ENCODE results near the gene MCFD2. TPM values are rescaled to one million over a fixed set of nuclear protein-coding genes. Genes with fewer than 3 reads are reported as not detected.

Gene MCFD2
- total RNA-seq, 2 experiments from 2014 or later: 38.6 to 46.8 TPM

DNA sequence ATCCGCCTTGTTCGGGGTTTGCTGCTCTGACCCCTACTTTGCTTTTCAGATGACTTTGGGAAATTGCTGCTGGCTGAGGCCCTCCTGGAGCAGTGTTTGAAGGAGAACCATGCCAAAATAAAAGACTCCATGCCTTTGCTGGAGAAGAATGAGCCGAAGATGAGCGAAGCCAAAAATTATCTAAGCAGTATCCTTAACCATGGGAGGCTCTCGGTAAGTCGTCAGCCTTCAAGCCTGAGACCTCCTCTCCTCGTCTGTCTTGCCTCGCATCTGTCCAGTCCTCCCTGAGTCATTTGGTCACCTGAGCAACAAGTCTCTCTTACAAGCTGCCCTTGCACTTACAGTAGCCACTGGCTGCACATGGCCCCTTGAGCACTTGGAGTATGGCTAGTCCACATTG lies 34.7 kb upstream of the MCFD2 start:
- Mint-ChIP-seq H3K27me3 (no peaks in the 10 kb centered on the region), H3K4me1 (peaks cover 16% of the 10 kb centered on the region), H3K36me3 (peaks cover 25% of the 10 kb centered on the region), H3K9me3 (no peaks in the 10 kb centered on the region), H3K27ac (peak overlapping the region; percentile 55), H3K4me3 (no peak overlapping the region)
- no peak for ATAC-seq (ENCODE audit: low read depth)
- no peak for DNase-seq
- POLR2A ChIA-PET: no interaction called here

- Mint-ChIP-seq H3K4me3 (no peak overlapping the region), H3K36me3 (peaks cover 19% of the 10 kb centered on the region), H3K4me1 (peaks cover 34% of the 10 kb centered on the region), H3K27ac (no peak overlapping the region), H3K9me3 (no peaks in the 10 kb centered on the region), H3K27me3 (no peaks in the 10 kb centered on the region)
- no peak for ATAC-seq (ENCODE audit: low read depth)
- no peak for DNase-seq
- POLR2A ChIA-PET: no interaction called here
Measured at GRCh38 chr2:46947841-46948240, 32.2 kb upstream of the MCFD2 start.

DNA sequence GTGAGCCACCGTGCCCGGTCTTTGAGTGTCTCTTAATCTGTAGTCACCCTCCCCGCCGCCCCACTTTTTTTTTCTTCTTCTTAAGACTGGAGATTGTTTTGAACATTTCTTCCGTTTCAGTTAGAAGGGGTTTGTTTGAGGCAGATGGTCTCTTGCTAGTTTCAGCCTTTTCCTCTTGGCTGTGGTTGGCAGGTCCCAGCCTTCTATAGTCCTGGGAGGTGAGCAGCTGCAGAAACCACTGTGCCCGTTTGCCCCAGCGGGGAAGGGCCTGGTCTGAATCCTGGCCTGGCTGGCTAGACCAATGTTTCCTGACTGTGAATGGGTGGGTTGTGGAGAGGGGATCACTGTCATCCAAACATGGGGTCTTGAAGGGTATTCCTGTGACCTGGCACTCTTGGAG lies 30.1 kb upstream of the MCFD2 start:
- Mint-ChIP-seq H3K27ac (peak overlapping the region; percentile 97), H3K4me3 (peak overlapping the region; percentile 69), H3K36me3 (peaks cover 17% of the 10 kb centered on the region), H3K27me3 (no peaks in the 10 kb centered on the region), H3K4me1 (peaks cover 32% of the 10 kb centered on the region), H3K9me3 (no peaks in the 10 kb centered on the region)
- no peak for DNase-seq
- ATAC-seq (ENCODE audit: low read depth): no peak
- POLR2A ChIA-PET: interaction anchor here (1.3 kb wide), 1 partner anchor 15 kb away, joined by 4 read pairs; no protein-coding TSS in a partner anchor

- POLR2A ChIA-PET: interaction anchor here (0.7 to 1.2 kb wide), 3 partner anchors 13 to 576 kb away, joined by 3 to 8 read pairs (median 3); no protein-coding TSS in a partner anchor
- H3K4me1 Mint-ChIP-seq: peaks cover 39% of the 10 kb centered on the region
- peak; percentile 40 for DNase-seq
- H3K36me3 Mint-ChIP-seq: peaks cover 15% of the 10 kb centered on the region
- peak; percentile 68 for ATAC-seq (ENCODE audit: low read depth)
- peak overlapping the region; percentile 99 for H3K4me3 Mint-ChIP-seq
- no peaks in the 10 kb centered on the region for H3K27me3 Mint-ChIP-seq
- H3K9me3 Mint-ChIP-seq: no peaks in the 10 kb centered on the region
- peak overlapping the region; percentile 97 for H3K27ac Mint-ChIP-seq
Measured at GRCh38 chr2:46943881-46944798, 28.5 kb upstream of the MCFD2 start.

DNA sequence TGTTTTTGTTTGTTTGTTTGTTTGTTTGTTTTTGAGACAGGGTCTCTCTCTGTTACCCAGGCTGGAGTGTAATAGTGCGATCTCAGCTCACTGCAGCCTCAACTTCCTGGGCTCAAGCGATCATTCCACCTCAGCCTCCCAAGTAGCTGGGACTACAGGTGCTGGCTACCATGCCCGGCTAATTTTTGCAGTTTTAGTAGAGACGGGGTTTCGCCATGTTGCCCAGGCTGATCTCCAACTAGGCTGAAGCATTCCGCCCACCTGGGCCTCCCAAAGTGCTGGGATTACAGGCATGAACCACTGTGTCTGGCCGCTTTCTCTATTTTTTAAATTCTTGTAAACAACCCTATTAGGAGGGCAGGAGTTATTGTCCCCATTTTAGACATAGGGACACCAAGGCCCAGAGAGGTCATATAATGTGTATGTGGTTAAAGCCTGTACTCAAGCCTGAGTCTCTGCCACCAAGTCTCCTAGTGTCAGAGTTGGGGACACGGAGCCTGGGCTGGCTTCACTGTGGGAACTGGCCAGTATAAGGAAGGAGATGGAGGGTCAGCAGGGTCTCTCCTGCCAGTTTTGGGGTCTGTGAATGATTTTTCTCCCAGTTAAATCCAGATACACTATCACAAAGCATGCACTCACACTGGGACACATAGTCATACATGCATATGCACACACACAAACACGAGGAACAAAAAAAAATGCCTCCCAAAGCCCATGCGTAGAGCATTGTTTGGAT lies 27.5 kb upstream of the MCFD2 start:
- Mint-ChIP-seq H3K4me1 (peaks cover 39% of the 10 kb centered on the region), H3K27me3 (no peaks in the 10 kb centered on the region), H3K27ac (peak overlapping the region; percentile 97), H3K36me3 (peaks cover 15% of the 10 kb centered on the region), H3K9me3 (no peaks in the 10 kb centered on the region), H3K4me3 (peak overlapping the region; percentile 99)
- ATAC-seq (ENCODE audit: low read depth): no peak
- POLR2A ChIA-PET: interaction anchor here (1.1 to 1.2 kb wide), 3 partner anchors 10 to 577 kb away, joined by 3 to 7 read pairs (median 3); no protein-coding TSS in a partner anchor
- DNase-seq: no peak

GRCh38 chr2:46942143-46942526 lies 26.5 kb upstream of the MCFD2 start:
- peak overlapping the region; percentile 99 for H3K4me3 Mint-ChIP-seq
- no peaks in the 10 kb centered on the region for H3K27me3 Mint-ChIP-seq

DNA sequence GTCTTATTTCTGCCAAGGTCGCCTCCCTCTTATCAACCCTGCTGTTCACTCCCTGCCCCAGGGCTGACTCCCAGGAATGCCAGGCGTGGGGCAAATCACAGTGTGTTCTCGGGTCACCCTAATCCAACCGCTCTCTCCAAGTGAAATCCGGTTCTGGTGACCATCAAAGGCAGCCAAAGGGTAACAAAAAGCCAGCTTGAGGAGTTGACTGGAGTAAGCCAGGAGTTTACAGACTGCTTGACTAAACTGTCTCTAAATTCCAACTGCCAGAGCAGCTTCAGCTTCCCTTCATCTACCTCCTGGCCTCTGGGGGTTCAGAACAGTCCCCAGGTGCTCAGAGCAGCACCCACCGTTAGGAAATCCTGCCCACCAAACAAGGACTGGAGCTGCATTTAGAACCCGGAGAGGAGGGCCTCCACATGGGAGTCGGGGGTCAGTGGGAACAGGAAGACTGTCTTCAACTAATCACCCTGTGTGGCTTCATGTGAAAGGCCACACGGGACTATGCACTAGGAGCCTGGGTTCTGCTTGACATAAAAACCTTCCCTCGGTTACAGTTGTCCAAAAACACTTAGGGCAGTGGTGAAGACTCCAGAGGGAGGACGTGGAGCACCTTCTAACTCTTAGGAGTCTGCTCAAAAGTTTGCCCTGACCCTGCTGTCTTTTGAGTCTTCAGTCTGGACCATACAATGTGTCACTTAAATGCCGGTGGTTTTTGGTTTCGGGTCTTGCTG lies 24.2 kb upstream of the MCFD2 start:
- Mint-ChIP-seq H3K27ac (no peak overlapping the region), H3K27me3 (no peaks in the 10 kb centered on the region), H3K9me3 (no peaks in the 10 kb centered on the region), H3K36me3 (peaks cover 8% of the 10 kb centered on the region), H3K4me3 (peak overlapping the region; percentile 80), H3K4me1 (peaks cover 29% of the 10 kb centered on the region)
- POLR2A ChIA-PET: no interaction called here
- DNase-seq (no peak), ATAC-seq (ENCODE audit: low read depth) (no peak)

More at GRCh38 chr2:46942143-46942526, 26.5 kb upstream of the MCFD2 start:
- POLR2A ChIA-PET: interaction anchor here (1.2 kb wide), 1 partner anchor 32 kb away, joined by 3 read pairs; no protein-coding TSS in a partner anchor
- peak; percentile 42 for ATAC-seq (ENCODE audit: low read depth)
- H3K4me1 Mint-ChIP-seq: peaks cover 37% of the 10 kb centered on the region
- peaks cover 16% of the 10 kb centered on the region for H3K36me3 Mint-ChIP-seq
- no peaks in the 10 kb centered on the region for H3K9me3 Mint-ChIP-seq
- peak overlapping the region; percentile 97 for H3K27ac Mint-ChIP-seq
- DNase-seq: peak; percentile 69

DNA sequence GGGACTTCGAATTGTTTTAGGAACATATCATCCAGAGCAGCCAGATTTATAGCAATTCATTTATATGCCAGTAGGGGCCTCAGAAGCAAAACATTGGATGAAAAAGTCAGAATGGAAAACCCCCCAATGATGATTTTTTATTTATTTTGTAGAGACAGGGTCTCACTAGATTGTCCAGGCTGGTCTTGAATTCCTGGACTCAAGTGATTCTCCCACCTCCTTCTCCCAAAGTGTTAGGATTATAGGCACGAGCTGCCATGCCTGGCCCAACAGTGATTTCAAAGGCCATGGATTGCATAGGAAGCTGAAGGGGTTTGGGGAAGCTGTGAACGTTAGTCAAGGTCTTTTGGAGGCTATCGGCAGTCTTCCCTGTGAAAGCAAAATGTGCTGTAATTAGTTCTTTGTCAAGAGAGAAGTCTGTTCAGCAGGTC lies 21.9 kb upstream of the MCFD2 start:
- Mint-ChIP-seq H3K4me3 (no peak overlapping the region), H3K27me3 (no peaks in the 10 kb centered on the region), H3K4me1 (peaks cover 8% of the 10 kb centered on the region), H3K9me3 (no peaks in the 10 kb centered on the region), H3K27ac (no peak overlapping the region), H3K36me3 (peaks cover 10% of the 10 kb centered on the region)
- POLR2A ChIA-PET: no interaction called here
- no peak for ATAC-seq (ENCODE audit: low read depth)
- DNase-seq: no peak

DNA sequence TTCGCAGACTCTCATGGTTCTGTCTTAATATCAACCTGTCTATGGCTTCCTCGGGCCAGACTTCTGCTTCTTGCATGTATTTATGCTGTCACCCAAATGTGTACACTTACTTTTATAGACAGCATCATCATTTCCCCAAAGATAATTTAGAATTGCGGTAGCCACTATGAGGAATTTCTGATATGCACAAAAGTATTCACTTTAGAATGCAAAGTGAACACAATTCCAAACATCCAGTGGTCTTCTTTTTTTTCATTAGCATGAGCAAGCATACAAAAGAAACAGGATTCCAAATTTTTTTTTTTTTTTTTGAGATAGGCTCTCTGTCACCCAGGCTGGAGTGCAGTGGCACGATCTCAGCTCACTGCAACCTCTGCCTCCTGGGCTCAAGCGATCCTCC lies 21.0 kb upstream of the MCFD2 start:
- Mint-ChIP-seq H3K4me1 (peaks cover 7% of the 10 kb centered on the region), H3K36me3 (peaks cover 7% of the 10 kb centered on the region), H3K4me3 (no peak overlapping the region), H3K9me3 (no peaks in the 10 kb centered on the region), H3K27me3 (no peaks in the 10 kb centered on the region), H3K27ac (no peak overlapping the region)
- ATAC-seq (ENCODE audit: low read depth) (no peak), DNase-seq (no peak)
- POLR2A ChIA-PET: interaction anchor here (0.6 kb wide), 1 partner anchor 462 kb away, joined by 3 read pairs; no protein-coding TSS in a partner anchor

DNA sequence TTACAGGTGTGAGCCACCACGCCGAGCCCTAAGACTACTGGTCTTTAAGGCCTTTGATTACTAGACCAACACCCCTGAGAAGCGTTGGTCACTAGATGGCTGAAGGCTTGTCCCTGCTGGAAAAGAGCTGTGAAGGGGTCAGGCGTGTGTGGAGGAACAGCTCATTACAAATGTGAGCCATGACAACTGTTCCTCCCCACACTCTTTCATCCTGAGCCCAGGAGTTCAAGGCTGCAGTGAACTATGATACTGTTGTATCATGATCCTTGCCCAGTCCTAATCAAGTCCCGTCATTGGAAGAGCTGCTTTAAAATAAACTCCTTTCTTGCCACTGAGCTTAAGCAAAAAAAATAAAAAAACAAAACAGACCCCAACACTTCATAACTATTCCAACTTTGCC lies 19.5 kb upstream of the MCFD2 start:
- H3K4me1 Mint-ChIP-seq: peaks cover 4% of the 10 kb centered on the region
- no peak overlapping the region for H3K27ac Mint-ChIP-seq
- H3K4me3 Mint-ChIP-seq: no peak overlapping the region
- no peaks in the 10 kb centered on the region for H3K9me3 Mint-ChIP-seq
- POLR2A ChIA-PET: no interaction called here
- H3K27me3 Mint-ChIP-seq: no peaks in the 10 kb centered on the region
- ATAC-seq (ENCODE audit: low read depth): no peak
- no peak for DNase-seq
- peaks cover 7% of the 10 kb centered on the region for H3K36me3 Mint-ChIP-seq

- no peaks in the 10 kb centered on the region for H3K4me1 Mint-ChIP-seq
- POLR2A ChIA-PET: interaction anchor here (2.5 kb wide), 1 partner anchor 13 kb away, joined by 9 read pairs; no protein-coding TSS in a partner anchor
- no peak overlapping the region for H3K4me3 Mint-ChIP-seq
- no peak overlapping the region for H3K27ac Mint-ChIP-seq
- H3K9me3 Mint-ChIP-seq: peaks cover 9% of the 10 kb centered on the region
- H3K27me3 Mint-ChIP-seq: no peaks in the 10 kb centered on the region
- DNase-seq (no peak), ATAC-seq (ENCODE audit: low read depth) (no peak)
- peaks cover 18% of the 10 kb centered on the region for H3K36me3 Mint-ChIP-seq
Measured at GRCh38 chr2:46929612-46930011, 14.0 kb upstream of the MCFD2 start.

- no peak overlapping the region for H3K4me3 Mint-ChIP-seq
- H3K9me3 Mint-ChIP-seq: peaks cover 9% of the 10 kb centered on the region
- DNase-seq: no peak
- ATAC-seq (ENCODE audit: low read depth): no peak
- POLR2A ChIA-PET: interaction anchor here (0.6 kb wide), 1 partner anchor 67 kb away, joined by 3 read pairs; no protein-coding TSS in a partner anchor
- peaks cover 16% of the 10 kb centered on the region for H3K4me1 Mint-ChIP-seq
- H3K27ac Mint-ChIP-seq: no peak overlapping the region
- H3K27me3 Mint-ChIP-seq: no peaks in the 10 kb centered on the region
- H3K36me3 Mint-ChIP-seq: peaks cover 16% of the 10 kb centered on the region
Measured at GRCh38 chr2:46926863-46927262, 11.3 kb upstream of the MCFD2 start.

Measured in activated naive CD8-positive, alpha-beta T cell treated with anti-CD3 and anti-CD28 coated beads, Interleukin-2, amount 10 ng/mL, durations not matched to agents 7 days and 5 days (primary cell).